Measurements from ENCODE around the gene PRKCG.

- TF ChIP-seq POLR2A (IDR thresholded peaks at IDR 0.05) (no peak), POLR2AphosphoS5 (IDR thresholded peaks at IDR 0.05) (no peak)
- TF ChIP-seq, protein P1, sequence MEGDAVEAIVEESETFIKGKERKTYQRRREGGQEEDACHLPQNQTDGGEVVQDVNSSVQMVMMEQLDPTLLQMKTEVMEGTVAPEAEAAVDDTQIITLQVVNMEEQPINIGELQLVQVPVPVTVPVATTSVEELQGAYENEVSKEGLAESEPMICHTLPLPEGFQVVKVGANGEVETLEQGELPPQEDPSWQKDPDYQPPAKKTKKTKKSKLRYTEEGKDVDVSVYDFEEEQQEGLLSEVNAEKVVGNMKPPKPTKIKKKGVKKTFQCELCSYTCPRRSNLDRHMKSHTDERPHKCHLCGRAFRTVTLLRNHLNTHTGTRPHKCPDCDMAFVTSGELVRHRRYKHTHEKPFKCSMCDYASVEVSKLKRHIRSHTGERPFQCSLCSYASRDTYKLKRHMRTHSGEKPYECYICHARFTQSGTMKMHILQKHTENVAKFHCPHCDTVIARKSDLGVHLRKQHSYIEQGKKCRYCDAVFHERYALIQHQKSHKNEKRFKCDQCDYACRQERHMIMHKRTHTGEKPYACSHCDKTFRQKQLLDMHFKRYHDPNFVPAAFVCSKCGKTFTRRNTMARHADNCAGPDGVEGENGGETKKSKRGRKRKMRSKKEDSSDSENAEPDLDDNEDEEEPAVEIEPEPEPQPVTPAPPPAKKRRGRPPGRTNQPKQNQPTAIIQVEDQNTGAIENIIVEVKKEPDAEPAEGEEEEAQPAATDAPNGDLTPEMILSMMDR (IDR thresholded peaks at IDR 0.05): no peak
Observed at GRCh38 chr19:53853707-53854106, 28.3 kb upstream of the PRKCG start.
